SK-N-SH (cell line): Measurements from ENCODE around the gene FADS1. TPM values are rescaled to one million over a fixed set of nuclear protein-coding genes. Genes with fewer than 3 reads are reported as not detected.

Experiments used
- CTCF ChIA-PET: fragments of 300-600, 350-600 bp; formaldehyde crosslinking; extraction: SDS; loops from one replicate; lab custom pipeline; 2021; lab: Yijun Ruan, JAX
- POLR2A ChIA-PET: fragments of 350-600 bp; sonication (Branson Sonifier 250); formaldehyde crosslinking; extraction: SDS; loops from one replicate; lab custom pipeline; 2020; ENCODE audit warnings: antibody characterized with exemption, inconsistent platforms; lab: Yijun Ruan, JAX
- DNase-seq: peaks from one replicate; pipeline ENCODE4 v3.0.0; 2012
- H2AFZ ChIP-seq: fragments of 200-600 bp; sonication (generic); 2 replicates; pipeline ENCODE4 v1.8.1; 2016; ENCODE audit warnings: antibody characterized with exemption, mild to moderate bottlenecking, low read depth
- H3F3A ChIP-seq: fragments of 200-600 bp; sonication (generic); replicated peaks from 2 replicates; pipeline ENCODE3; 2016; ENCODE audit warnings: antibody characterized with exemption, mild to moderate bottlenecking; ENCODE audit not compliant: insufficient read depth
- H3K27ac ChIP-seq, 2 experiments: fragments of 200-500 bp in 1 of 2; fragments of 200-600 bp in 1 of 2; sonication (Bioruptor generic) in 1 of 2; sonication (generic), shearing (Covaris generic) in 1 of 2; 2 replicates each; pipeline versions ENCODE4 v1.5.1 to v1.6.1; 2014 to 2016; ENCODE audit warnings: low read depth in 2 of 2, inconsistent platforms in 1 of 2, low read length in 1 of 2, mild to moderate bottlenecking in 1 of 2, mixed read lengths in 1 of 2
- H3K27me3 ChIP-seq: fragments of 200-600 bp; sonication (generic), shearing (Covaris generic); 2 replicates; pipeline ENCODE4 v1.6.1; 2016; ENCODE audit warnings: mixed run types; ENCODE audit not compliant: insufficient read depth
- H3K36me3 ChIP-seq, 2 experiments: fragments of 200-500 bp in 1 of 2; fragments of 200-600 bp in 1 of 2; sonication (Bioruptor generic) in 1 of 2; sonication (generic) in 1 of 2; replicated peaks in 1 of 2; 2 replicates each; pipeline versions ENCODE3 to v1.5.1; 2014 to 2016; ENCODE audit warnings: low read length in 1 of 2, mild to moderate bottlenecking in 1 of 2; ENCODE audit not compliant: insufficient read depth in 2 of 2, control insufficient read depth in 1 of 2
- H3K4me1 ChIP-seq, 2 experiments: fragments of 200-500 bp in 1 of 2; fragments of 200-600 bp in 1 of 2; sonication (Bioruptor generic) in 1 of 2; sonication (generic), shearing (Covaris generic) in 1 of 2; 2 replicates each; pipeline versions ENCODE4 v1.5.1 to v1.6.1; 2014 to 2016; ENCODE audit warnings: low read depth in 1 of 2, low read length in 1 of 2, mixed run types in 1 of 2; ENCODE audit not compliant: insufficient read depth in 2 of 2, control insufficient read depth in 1 of 2
- H3K4me2 ChIP-seq: fragments of 200-600 bp; sonication (generic), shearing (Covaris generic); 2 replicates; pipeline ENCODE4 v1.6.1; 2017; ENCODE audit warnings: mixed run types
- H3K4me3 ChIP-seq, 2 experiments: fragments of 200-500 bp in 1 of 2; fragments of 200-600 bp in 1 of 2; sonication (Bioruptor generic) in 1 of 2; sonication (generic), shearing (Covaris generic) in 1 of 2; 2 replicates each; pipeline versions ENCODE4 v1.5.1 to v1.8.1; 2014 to 2016; ENCODE audit warnings: low read depth in 2 of 2, inconsistent platforms in 1 of 2, low read length in 1 of 2, mild to moderate bottlenecking in 1 of 2, mixed read lengths in 1 of 2, moderate library complexity in 1 of 2
- H3K79me2 ChIP-seq: fragments of 200-600 bp; sonication (generic); 2 replicates; pipeline ENCODE4 v1.8.1; 2017; ENCODE audit warnings: mild to moderate bottlenecking; ENCODE audit not compliant: insufficient read depth
- H3K9ac ChIP-seq: fragments of 200-600 bp; sonication (generic); 2 replicates; pipeline ENCODE4 v1.6.1; 2017; ENCODE audit warnings: mixed run types
- H3K9me2 ChIP-seq: fragments of 200-600 bp; sonication (generic); 2 replicates; pipeline ENCODE4 v1.6.1; 2017; ENCODE audit warnings: mixed run types
- H3K9me3 ChIP-seq: fragments of 200-600 bp; sonication (generic); 2 replicates; pipeline ENCODE4 v1.6.1; 2017; ENCODE audit warnings: mixed run types, mild to moderate bottlenecking, moderate library complexity
- H4K20me1 ChIP-seq: fragments of 200-600 bp; sonication (generic); 2 replicates; pipeline ENCODE4 v1.6.1; 2017; ENCODE audit warnings: mild to moderate bottlenecking, mixed run types; ENCODE audit not compliant: insufficient read depth
- EZH2phosphoT487 ChIP-seq: fragments of 200-600 bp; sonication (generic); IDR thresholded peaks from 2 replicates; pipeline ENCODE4 v1.6.1; 2017; ENCODE audit warnings: low read depth, mixed run types, mild to moderate bottlenecking, antibody characterized with exemption, moderate library complexity, borderline replicate concordance
- FOSL2 ChIP-seq: IDR thresholded peaks from 2 replicates; pipeline ENCODE4 v1.4.0; 2012; ENCODE audit warnings: low read depth, mild to moderate bottlenecking, moderate library complexity, borderline replicate concordance
- JUND ChIP-seq: IDR thresholded peaks from 2 replicates; pipeline ENCODE4 v1.4.0; 2012
- MEF2A ChIP-seq: IDR thresholded peaks from 2 replicates; pipeline ENCODE4 v1.4.0; 2012; ENCODE audit warnings: low read depth, borderline replicate concordance
- NRF1 ChIP-seq: IDR thresholded peaks from 2 replicates; pipeline ENCODE4 v1.6.1; 2012; ENCODE audit warnings: low read depth, mild to moderate bottlenecking, low read length
- RFX5 ChIP-seq: IDR thresholded peaks from 2 replicates; pipeline ENCODE4 v1.6.1; 2012; ENCODE audit warnings: mild to moderate bottlenecking, improper control_type of control experiment, low read length
- RXRA ChIP-seq: IDR thresholded peaks from 2 replicates; pipeline ENCODE4 v1.4.0; 2012; ENCODE audit warnings: low read depth, mild to moderate bottlenecking, borderline replicate concordance
- TCF12 ChIP-seq: IDR thresholded peaks from 2 replicates; pipeline ENCODE4 v1.4.0; 2012
- TEAD4 ChIP-seq: IDR thresholded peaks from 2 replicates; pipeline ENCODE4 v1.4.0; 2012; ENCODE audit warnings: mild to moderate bottlenecking, borderline replicate concordance; ENCODE audit not compliant: insufficient read depth
- WGBS: methylation state at CpG from one replicate; pipeline ENCODE4 v1.1.6; 2017; ENCODE audit warnings: low lambda C conversion rate; 5-methylcytosine and 5-hydroxymethylcytosine counted together
- polyA plus RNA-seq, 3 experiments: library from polyadenylated mRNA; depleted of rRNA; stranded (reverse); fragments of >200 nt; gene quantifications; 2 replicates each; pipeline ENCODE4 v1.2.3, GENCODE V29; 2012
- TF ChIP-seq, protein P1 (sequence below): IDR thresholded peaks from 2 replicates; pipeline ENCODE4 v1.6.1; 2012; ENCODE audit warnings: mild to moderate bottlenecking, low read depth, low read length, moderate library complexity
- TF ChIP-seq, protein P2 (sequence below): fragments of 200-600 bp; sonication (generic); IDR thresholded peaks from 2 replicates; pipeline ENCODE4 v1.6.1; 2017; ENCODE audit warnings: antibody characterized with exemption, mild to moderate bottlenecking, moderate library complexity
- TF ChIP-seq, protein P3 (sequence below): IDR thresholded peaks from 2 replicates; pipeline ENCODE4 v1.4.0; 2012; ENCODE audit warnings: low read depth
- TF ChIP-seq, protein P4 (sequence below): IDR thresholded peaks from 2 replicates; pipeline ENCODE4; 2012
- TF ChIP-seq, protein P5 (sequence below): fragments of 150-350 bp; IDR thresholded peaks from 2 replicates; pipeline ENCODE4 v1.6.1; 2017; ENCODE audit warnings: antibody characterized with exemption, low read length, low read depth, borderline replicate concordance

FADS1 gene
- polyA plus RNA-seq, 1 of the 3 experiments (the other 2 are of a cell fraction): 20.6 TPM

DNA sequence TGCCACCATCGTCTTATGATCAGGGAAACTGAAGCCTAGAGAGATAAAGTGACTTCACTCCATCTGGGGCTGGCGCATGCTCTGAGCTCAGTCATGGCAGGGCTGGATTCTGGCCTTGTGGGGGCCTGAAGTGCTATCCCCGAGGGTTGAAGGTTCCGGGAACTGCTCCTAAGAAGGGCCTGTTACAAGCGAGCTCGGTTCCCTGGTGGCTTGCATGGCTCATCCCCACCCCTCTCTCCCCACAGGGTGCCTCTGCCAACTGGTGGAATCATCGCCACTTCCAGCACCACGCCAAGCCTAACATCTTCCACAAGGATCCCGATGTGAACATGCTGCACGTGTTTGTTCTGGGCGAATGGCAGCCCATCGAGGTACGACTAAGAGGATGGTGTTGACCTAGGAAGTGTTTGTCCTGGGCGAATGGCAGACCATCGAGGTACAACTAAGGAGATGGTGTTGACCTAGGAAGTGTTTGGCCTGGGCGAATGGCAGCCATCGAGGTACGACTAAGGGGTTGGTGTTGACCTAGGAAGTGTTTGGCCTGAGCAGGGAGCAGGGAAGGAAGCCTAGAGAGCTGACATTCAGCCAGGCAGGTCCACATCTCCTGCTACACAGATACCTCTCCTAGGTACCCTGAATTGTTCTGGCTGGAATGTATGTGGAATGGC lies 31.2 kb upstream of the FADS1 start (continued):
- TF ChIP-seq, protein P1, sequence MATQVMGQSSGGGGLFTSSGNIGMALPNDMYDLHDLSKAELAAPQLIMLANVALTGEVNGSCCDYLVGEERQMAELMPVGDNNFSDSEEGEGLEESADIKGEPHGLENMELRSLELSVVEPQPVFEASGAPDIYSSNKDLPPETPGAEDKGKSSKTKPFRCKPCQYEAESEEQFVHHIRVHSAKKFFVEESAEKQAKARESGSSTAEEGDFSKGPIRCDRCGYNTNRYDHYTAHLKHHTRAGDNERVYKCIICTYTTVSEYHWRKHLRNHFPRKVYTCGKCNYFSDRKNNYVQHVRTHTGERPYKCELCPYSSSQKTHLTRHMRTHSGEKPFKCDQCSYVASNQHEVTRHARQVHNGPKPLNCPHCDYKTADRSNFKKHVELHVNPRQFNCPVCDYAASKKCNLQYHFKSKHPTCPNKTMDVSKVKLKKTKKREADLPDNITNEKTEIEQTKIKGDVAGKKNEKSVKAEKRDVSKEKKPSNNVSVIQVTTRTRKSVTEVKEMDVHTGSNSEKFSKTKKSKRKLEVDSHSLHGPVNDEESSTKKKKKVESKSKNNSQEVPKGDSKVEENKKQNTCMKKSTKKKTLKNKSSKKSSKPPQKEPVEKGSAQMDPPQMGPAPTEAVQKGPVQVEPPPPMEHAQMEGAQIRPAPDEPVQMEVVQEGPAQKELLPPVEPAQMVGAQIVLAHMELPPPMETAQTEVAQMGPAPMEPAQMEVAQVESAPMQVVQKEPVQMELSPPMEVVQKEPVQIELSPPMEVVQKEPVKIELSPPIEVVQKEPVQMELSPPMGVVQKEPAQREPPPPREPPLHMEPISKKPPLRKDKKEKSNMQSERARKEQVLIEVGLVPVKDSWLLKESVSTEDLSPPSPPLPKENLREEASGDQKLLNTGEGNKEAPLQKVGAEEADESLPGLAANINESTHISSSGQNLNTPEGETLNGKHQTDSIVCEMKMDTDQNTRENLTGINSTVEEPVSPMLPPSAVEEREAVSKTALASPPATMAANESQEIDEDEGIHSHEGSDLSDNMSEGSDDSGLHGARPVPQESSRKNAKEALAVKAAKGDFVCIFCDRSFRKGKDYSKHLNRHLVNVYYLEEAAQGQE: no peak
- TF ChIP-seq EZH2phosphoT487 (no peak), RXRA (no peak)
- TF ChIP-seq, protein P2, sequence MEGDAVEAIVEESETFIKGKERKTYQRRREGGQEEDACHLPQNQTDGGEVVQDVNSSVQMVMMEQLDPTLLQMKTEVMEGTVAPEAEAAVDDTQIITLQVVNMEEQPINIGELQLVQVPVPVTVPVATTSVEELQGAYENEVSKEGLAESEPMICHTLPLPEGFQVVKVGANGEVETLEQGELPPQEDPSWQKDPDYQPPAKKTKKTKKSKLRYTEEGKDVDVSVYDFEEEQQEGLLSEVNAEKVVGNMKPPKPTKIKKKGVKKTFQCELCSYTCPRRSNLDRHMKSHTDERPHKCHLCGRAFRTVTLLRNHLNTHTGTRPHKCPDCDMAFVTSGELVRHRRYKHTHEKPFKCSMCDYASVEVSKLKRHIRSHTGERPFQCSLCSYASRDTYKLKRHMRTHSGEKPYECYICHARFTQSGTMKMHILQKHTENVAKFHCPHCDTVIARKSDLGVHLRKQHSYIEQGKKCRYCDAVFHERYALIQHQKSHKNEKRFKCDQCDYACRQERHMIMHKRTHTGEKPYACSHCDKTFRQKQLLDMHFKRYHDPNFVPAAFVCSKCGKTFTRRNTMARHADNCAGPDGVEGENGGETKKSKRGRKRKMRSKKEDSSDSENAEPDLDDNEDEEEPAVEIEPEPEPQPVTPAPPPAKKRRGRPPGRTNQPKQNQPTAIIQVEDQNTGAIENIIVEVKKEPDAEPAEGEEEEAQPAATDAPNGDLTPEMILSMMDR: no peak
- TF ChIP-seq, all 33 proteins: peak for 0

DNA sequence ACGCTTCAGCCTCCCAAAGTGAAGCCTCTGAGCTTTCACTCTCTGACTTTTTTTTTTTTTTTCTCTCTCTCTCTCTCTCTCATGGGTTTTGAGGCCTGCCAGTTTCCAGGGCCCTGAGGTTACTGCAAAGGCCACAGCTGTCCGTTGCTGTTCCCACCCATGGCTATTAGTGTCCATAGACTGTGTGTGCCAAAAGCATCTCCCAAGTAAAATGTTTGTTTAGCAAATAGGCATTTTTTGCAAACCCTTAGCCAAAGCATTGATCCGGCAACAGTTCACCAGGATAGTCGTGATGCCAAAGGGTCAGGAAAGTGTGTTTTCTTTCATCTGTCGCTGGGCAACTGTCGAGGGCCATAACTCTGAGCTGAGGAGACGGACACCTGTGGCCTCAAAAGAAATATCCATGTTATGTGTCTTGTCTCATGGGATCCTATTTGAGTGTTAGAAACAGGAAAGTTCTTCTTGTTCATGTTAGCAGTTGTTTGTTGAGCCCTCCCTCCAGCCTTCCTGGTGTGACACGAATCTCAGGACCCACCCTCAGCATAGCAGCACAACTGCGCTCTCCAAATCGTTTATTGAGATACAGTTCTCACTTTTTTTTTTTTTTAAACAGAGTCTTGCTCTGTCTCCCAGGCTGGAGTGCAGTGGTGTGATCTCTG lies 29.7 kb upstream of the FADS1 start:
- TF ChIP-seq MEF2A (no peak), NRF1 (no peak), FOSL2 (no peak), TCF12 (no peak), TEAD4 (no peak), RFX5 (no peak), JUND (no peak)
- TF ChIP-seq, protein P3, sequence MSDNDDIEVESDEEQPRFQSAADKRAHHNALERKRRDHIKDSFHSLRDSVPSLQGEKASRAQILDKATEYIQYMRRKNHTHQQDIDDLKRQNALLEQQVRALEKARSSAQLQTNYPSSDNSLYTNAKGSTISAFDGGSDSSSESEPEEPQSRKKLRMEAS: no peak
- TF ChIP-seq, protein P4, sequence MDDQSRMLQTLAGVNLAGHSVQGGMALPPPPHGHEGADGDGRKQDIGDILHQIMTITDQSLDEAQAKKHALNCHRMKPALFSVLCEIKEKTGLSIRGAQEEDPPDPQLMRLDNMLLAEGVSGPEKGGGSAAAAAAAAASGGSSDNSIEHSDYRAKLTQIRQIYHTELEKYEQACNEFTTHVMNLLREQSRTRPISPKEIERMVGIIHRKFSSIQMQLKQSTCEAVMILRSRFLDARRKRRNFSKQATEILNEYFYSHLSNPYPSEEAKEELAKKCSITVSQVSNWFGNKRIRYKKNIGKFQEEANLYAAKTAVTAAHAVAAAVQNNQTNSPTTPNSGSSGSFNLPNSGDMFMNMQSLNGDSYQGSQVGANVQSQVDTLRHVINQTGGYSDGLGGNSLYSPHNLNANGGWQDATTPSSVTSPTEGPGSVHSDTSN: no peak
- TF ChIP-seq, protein P5, sequence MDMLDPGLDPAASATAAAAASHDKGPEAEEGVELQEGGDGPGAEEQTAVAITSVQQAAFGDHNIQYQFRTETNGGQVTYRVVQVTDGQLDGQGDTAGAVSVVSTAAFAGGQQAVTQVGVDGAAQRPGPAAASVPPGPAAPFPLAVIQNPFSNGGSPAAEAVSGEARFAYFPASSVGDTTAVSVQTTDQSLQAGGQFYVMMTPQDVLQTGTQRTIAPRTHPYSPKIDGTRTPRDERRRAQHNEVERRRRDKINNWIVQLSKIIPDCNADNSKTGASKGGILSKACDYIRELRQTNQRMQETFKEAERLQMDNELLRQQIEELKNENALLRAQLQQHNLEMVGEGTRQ: no peak
- TF ChIP-seq, all 33 proteins: peak for 0
- Histone ChIP-seq H3K27ac (no peak overlapping the region), H3K36me3 (peaks cover 14 to 57% of the 10 kb centered on the region in 2 experiments), H4K20me1 (no peaks in the 10 kb centered on the region), H3K4me1 (no peaks in the 10 kb centered on the region), H3K4me3 (no peak overlapping the region), H3F3A (no peaks in the 10 kb centered on the region), H3K4me2 (no peak overlapping the region), H3K79me2 (no peaks in the 10 kb centered on the region), H2AFZ (no peak overlapping the region), H3K9me2 (no peaks in the 10 kb centered on the region), H3K9me3 (no peaks in the 10 kb centered on the region), H3K9ac (no peak overlapping the region), H3K27me3 (no peaks in the 10 kb centered on the region)
- ChIA-PET POLR2A (no interaction called here), CTCF (interaction anchor here (0.7 to 1.2 kb wide), 2 partner anchors 49 to 533 kb away, joined by 3 to 4 read pairs; no protein-coding TSS in a partner anchor)
- WGBS: 95% methylated on average over 9 of the region's 10 CpGs
- no peak for DNase-seq
